NT2/D1 (cell line): ENCODE measurements around the gene TRMT11.

Experiments
- SUZ12 ChIP-seq: IDR thresholded peaks from 2 replicates; pipeline ENCODE4 v1.6.1; 2011; ENCODE audit not compliant: insufficient read length, insufficient read depth; ENCODE audit errors: extremely low read depth
- YY1 ChIP-seq: IDR thresholded peaks from 2 replicates; pipeline ENCODE4 v1.6.1; 2011; ENCODE audit not compliant: insufficient read length, insufficient read depth
- ZNF274 ChIP-seq: IDR thresholded peaks from 2 replicates; pipeline ENCODE4 v1.6.1; 2011; ENCODE audit warnings: mild to moderate bottlenecking, low read depth, low read length

GRCh38 chr6:125943528-125944433, 42.6 kb upstream of the TRMT11 start:
- TF ChIP-seq YY1 (no peak), ZNF274 (no peak), SUZ12 (no peak)
